Measurements from ENCODE around the gene SLC27A5.
"Not testable (repeated sequence)": the region's sequence is repeated elsewhere in the genome, so short reads cannot be mapped to it uniquely, and the experiment has no call there.

SLC27A5 gene

DNA sequence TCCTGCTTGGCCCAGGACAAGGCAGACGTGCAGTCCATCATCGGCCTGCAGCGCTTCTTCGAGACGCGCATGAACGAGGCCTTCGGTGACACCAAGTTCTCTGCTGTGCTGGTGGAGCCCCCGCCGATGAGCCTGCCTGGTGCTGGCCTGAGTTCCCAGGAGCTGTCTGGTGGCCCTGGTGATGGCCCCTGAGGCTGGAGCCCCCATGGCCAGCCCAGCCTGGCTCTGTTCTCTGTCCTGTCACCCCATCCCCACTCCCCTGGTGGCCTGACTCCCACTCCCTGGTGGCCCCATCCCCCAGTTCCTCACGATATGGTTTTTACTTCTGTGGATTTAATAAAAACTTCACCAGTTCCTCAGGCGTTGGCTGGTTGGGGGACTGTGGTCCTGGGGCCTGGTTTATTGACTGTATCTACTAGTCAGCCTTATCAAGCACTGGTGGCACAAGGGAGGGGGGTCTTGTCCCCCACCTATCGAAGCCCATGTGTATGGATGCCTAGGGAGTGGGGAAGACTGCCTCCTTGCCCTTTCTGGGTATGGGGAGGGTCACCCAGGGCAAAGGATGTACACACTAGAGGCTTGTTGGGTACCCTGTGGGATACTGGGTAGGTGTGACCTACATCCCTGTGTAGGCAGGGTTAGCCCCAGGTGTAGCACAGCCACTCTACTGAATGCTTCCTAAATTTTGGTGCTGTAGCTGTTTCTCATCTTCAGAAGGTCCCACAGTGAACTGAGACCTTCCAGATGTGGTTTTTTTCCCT, 38.8 kb upstream of the SLC27A5 start:
- no peak for DNase-seq

DNA sequence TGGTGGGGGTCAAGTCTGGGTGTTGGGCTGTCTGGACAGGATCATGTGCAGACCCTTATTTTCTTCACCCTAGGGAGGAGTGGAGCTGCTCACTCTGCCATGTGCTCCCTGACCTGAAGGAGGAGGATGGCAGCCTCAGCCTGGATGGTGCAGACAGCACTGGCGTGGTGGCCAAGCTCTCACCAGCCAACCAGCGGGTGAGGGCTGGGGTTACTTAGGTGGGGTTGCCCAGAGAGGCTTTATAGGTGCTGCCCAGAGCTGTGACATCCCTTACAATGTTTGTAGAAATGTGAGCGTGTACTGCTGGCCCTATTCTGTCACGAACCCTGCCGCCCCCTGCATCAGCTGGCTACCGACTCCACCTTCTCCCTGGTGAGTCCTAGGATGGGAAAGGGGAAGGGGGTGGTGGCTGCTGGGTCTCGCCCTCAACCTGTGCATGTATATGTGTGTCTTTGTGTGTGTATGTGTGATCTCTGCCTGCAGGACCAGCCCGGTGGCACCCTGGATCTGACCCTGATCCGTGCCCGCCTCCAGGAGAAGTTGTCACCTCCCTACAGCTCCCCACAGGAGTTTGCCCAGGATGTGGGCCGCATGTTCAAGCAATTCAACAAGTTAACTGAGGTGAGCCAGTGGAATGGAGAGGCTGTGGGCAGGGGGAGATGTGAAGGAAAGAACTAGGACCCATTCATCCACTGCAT, 38.0 kb upstream of the SLC27A5 start:
- DNase-seq, result no peak

DNA sequence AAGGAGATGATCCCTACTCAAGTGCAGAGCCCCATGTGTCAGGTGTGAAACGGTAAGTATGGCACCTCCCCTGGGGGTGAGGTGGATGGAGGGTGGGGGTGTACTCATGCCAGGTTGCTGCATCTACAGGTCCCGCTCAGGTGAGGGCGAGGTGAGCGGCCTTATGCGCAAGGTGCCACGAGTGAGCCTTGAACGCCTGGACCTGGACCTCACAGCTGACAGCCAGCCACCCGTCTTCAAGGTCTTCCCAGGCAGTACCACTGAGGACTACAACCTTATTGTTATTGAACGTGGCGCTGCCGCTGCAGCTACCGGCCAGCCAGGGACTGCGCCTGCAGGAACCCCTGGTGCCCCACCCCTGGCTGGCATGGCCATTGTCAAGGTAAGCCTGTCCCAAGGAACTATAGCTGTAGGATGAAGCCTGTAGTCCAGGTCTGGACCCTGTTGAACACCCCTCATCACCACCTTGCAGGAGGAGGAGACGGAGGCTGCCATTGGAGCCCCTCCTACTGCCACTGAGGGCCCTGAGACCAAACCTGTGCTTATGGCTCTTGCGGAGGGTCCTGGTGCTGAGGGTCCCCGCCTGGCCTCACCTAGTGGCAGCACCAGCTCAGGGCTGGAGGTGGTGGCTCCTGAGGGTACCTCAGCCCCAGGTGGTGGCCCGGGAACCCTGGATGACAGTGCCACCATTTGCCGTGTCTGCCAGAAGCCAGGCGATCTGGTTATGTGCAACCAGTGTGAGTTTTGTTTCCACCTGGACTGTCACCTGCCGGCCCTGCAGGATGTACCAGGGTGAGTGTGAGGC, 37.3 kb upstream of the SLC27A5 start:
- DNase-seq, result no peak

DNA sequence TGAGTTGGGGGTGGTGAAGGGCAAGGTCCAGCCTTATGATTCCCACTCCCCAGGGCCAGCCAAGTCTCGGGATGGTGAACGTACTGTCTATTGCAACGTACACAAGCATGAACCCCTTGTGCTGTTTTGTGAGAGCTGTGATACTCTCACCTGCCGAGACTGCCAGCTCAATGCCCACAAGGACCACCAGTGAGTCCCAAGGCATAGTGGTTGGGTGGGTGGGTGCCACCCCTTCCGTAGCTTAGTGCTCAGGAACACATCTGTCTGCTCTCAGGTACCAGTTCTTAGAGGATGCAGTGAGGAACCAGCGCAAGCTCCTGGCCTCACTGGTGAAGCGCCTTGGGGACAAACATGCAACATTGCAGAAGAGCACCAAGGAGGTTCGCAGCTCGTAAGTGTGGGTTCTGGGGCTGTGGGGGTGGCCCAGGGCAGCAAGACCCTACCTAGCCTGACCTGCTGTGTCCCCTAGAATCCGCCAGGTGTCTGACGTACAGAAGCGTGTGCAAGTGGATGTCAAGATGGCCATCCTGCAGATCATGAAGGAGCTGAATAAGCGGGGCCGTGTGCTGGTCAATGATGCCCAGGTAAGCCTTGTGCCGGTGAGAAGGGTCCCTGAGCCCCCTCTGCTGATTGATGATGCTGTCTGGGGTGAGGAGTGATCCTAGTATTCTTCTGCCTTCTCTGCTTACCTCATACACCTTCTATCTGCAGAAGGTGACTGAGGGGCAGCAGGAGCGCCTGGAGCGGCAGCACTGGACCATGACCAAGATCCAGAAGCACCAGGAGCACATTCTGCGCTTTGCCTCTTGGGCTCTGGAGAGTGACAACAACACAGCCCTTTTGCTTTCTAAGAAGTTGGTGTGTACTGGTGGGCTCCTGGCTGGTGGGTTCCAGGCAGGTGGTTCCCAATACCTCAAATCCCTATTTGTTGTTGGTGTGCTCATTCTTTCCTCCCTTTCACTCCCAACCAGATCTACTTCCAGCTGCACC, 35.8 kb upstream of the SLC27A5 start:
- DNase-seq, result no peak

DNA sequence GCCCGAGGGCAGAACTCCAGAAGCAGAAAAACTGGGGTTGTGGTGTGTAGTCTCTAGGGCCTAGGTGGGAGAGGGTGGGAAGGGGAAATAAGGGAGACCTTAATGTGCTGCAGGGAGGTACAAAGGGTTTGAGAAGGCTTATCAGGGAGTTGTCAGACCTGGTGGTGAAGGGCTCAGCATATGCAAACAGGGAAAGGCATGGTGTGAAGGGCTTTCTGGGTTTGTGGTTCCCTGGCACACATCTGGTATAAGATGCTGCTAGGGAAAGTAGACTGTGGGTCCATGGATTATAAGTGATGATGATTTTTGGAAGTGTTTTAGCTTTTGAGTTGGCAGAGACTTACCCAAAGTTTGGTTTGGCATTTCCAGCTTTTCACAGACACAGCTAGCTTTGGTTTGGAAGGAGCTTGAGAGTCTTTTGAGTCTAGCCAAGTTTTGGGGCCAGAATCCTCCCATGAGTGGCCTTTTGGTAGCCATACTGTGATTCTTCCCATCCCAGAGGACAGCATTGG, 34.3 kb upstream of the SLC27A5 start:
- DNase-seq, result no peak

DNA sequence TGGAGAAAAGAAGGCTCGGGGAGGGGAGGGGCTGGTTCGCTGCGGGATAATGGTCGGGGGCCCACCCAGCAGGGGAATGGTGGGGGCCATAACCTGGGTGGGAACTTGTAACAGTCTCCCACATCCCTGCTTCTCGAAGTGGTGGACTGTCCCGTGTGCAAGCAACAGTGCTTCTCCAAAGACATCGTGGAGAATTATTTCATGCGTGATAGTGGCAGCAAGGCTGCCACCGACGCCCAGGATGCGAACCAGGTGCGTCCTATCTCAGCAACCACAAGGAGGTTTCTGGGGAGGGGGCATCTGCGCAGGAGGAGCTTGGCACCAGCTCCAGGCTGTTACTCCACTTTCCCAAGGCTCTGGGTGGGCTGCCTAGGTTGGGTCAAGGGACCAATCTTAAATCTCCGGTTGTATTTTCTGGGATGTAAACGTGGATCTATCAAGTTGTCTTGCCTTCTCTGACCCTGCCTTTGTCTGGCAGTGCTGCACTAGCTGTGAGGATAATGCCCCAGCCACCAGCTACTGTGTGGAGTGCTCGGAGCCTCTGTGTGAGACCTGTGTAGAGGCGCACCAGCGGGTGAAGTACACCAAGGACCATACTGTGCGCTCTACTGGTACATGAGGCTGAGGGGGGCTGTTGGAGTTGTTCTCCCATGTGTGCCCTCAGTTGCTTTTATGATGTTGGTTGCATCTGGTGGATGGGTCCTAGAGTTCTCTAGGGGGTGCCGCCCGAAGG, 33.7 kb upstream of the SLC27A5 start:
- DNase-seq, result no peak

DNA sequence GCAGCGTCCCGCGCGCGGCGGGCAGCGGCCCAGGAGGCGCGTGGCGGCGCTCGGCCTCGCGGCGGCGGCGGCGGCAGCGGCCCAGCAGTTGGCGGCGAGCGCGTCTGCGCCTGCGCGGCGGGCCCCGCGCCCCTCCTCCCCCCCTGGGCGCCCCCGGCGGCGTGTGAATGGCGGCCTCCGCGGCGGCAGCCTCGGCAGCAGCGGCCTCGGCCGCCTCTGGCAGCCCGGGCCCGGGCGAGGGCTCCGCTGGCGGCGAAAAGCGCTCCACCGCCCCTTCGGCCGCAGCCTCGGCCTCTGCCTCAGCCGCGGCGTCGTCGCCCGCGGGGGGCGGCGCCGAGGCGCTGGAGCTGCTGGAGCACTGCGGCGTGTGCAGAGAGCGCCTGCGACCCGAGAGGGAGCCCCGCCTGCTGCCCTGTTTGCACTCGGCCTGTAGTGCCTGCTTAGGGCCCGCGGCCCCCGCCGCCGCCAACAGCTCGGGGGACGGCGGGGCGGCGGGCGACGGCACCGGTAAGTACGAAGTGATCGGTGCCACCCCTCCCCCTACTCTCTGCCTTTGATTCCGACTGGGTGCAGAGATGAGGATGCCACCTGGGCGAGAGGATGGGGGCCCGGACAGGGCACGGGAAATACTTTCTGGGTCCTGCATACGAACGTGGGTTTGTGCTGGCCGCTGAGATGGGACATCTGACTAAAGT, 32.9 kb upstream of the SLC27A5 start:
- DNase-seq, result no peak

DNA sequence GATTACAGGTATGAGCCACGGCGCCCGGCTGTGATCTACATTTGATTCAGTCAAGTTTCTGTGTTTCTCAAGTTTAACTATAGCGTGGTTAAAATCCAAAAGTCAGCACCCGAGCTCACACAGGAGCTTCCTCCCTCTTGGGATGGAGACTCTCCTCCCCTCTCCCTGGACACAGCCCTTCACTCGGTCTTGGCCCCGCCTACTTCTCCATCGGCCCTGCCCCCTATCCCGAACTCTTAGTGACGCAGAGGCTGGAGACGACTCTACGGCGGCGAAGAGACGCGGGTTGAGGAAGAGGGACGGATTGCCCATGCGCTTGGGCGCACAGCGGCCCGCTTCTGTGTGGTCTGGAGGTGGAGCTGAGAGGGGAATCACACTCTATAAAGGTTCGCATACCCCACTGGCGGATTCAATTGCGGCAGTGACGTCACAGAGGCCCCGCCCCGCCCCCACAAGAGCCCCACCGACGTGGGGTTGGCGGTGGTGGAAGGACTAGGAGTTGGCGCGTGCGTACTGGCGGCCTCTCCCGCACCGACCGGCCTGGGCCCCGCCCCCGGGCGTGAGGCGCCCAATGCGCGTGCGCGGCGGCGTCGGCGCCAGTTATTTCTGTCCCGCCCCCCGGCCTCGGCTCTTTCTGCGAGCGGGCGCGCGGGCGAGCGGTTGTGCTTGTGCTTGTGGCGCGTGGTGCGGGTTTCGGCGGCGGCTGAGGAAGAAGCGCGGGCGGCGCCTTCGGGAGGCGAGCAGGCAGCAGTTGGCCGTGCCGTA, 32.2 kb upstream of the SLC27A5 start, which contains the start of gene TRIM28:
Gene TRIM28 (plus strand): TSS at position 239 of the 765 bp plus-strand sequence. CDS start 694 bp downstream, outside the sequence.
- DNase-seq, result no peak

DNA sequence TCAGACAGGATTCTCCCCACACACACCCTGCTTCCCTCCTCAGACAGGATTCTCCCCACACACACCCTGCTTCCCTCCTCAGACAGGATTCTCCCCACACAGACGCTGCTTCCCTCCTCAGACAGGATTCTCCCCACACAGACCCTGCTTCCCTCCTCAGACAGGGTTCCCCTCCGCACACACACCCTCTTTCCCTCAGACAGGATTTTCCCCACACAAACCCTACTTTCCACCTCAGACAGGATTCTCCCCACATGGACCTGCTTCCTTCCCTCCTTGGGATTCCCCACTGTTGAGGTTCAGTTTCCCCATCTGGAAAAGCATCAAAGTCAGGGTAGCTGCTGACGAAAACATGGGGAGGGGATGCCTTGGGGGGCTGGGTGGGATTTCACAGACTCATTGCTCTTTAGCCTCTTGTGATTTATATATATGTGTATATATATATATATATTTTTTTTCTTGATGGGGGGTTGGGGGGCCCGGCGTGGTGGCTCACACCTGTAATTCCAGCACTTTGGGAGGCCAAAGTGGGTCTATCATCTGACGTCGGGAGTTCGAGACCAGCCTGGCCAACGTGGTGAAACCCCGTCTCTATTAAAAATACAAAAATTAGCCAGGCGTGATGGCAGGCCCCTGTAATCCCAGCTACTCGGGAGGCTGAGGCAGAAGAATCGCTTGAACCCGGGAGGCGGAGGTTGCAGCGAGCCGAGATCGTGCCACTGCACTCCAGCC, 31.0 kb upstream of the SLC27A5 start:
- not testable (repeated sequence) for DNase-seq

DNA sequence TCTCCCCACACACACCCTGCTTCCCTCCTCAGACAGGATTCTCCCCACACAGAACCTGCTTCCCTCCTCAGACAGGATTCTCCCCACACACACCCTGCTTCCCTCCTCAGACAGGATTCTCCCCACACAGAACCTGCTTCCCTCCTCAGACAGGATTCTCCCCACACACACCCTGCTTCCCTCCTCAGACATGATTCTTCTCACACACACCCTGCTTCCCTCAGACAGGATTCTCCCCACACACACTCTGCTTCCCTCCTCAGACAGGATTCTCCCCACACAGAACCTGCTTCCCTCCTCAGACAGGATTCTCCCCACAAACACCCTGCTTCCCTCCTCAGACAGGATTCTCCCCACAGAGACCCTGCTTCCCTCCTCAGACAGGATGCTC, 27.4 kb upstream of the SLC27A5 start:
- not testable (repeated sequence) for DNase-seq

DNA sequence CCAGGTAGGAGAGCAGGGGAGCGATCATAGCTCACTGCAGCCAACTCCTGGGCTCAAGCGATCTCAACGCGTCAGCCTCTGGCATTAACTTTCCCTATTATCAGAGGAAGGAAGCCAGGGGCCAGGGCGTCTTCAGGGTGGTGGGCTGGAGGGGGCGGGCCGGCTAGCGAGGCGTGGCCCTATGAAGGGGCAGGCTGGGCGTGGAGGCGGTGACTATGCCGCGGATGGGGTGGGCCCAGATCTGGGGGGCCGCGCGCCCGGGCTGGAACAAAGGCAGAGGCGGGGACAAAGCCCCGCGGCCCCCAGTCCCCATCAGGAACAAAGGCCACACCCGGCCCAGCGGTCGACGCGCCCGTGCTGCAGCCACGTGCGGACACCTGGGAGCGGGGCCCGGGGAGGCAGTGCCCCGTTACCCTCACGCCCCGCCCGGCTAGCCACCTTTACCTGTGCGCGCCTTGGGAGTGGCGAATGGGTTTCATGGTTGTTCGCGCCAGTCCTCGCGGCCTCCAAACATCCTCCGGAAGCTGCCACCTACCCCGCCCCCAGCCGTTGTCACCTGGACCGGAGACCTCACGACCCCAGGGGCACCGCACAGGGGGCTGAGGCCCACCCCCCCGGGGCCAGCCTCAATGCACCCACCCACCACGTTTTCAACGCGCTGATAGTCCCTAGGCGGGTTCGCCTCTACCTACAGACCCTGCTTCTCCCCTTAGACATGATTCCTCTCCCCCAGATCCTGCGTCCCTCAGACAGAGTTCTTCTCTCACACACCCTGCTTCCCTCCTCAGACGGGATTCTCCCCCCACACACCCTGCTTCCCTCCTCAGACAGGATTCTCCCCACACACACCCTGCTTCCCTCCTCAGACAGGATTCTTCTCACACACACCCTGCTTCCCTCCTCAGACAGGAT, 26.7 kb upstream of the SLC27A5 start:
- DNase-seq, result no peak

DNA sequence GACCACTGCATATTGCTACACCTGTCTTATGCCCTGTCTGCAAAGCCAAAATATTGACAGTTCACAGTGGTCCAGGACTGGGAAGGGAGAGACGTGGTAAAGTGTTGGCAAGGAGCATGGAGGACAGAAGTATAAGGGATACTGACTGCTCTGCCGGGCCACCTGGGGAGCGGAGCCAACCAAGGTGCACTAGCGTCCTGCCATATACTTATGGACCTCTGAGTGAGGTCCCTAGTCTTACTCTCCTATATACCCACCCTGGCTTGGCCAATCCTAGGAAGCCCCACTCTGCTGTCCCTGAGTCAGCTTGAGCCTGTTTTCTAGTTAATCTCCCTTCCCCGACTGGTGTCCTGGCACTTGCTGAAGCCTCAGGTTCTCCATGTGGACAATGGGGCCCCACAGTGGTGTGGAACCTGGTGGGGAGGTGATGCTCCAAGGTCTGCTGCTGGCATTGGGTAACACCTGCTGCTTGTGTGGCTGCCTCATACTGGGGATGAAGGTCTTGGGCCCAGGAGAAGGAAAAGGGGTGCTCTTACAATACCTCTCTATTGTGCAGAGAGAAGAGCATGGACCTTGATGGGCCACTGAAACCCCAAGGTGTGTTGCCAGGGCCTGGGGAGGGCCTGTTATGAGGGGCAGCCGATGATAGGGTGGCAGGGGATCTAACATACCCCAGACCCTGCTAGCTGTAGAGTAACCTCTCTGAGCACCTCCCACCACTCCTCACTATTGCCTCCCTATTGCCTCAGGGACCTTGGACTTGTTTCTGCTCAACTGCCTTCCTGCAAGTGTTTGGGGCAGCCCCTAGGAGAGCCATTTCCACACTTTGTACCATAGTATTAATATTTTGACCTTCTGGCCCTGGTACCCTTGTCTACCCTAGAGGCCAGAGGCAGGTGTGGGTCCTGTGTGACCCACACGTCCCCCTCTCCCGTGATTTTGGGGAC, 25.3 kb upstream of the SLC27A5 start:
- no peak for DNase-seq

DNA sequence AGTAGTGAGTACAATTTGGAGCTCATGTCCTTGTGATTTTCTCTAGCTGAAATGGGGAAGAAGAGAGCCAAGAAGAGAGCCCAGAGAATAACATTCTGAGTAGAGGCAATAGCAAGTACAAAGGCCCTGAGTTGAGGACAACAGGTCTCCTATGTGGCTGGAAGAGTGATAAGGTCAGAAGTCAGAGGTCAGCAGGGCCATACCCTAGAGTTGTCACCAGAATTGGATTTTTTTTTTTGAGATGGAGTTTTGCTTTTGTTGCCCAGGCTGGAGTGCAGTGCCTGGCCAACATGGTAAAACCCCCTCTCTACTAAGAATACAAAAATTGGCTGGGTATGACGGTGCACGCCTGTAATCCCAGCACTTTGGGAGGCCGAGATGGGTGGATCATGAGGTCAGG, 24.1 kb upstream of the SLC27A5 start:
- DNase-seq, result no peak

DNA sequence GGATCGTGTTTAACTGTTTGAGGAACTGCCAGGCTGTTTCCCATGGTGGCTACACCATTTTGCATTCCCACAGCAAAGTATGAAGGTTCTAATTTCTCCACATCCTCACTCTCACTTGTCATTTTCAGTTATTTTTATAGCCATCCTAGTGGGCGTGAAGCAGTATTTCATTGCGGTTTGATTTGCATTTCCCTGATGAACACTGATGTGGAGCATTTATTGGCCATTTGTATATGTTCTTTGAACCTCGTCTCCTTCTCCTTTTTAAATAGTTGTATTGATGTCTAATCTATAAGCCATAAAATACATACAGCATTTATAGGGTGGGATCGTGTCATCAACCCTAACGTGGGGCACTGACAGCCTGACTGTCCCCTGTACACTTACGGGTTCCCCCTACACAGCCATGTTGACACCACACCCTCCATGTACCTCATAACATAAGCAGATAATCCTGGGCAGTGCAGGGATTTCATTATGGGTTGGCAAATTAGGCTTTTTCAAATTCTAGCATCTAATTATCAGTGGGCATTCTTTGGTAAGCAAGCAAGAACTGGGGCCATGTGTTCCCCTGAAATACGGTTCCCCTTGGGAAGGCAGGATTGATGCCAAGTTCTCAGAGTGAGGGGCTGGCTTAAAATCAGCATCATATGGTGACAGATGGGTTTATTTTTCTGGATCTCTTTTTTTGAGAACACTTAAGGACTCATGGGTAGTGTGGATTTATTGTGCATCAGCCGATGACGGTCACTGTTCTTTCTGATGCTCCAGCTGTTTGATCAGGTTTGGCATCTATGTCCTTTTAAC, 19.4 kb upstream of the SLC27A5 start:
- no peak for DNase-seq

DNA sequence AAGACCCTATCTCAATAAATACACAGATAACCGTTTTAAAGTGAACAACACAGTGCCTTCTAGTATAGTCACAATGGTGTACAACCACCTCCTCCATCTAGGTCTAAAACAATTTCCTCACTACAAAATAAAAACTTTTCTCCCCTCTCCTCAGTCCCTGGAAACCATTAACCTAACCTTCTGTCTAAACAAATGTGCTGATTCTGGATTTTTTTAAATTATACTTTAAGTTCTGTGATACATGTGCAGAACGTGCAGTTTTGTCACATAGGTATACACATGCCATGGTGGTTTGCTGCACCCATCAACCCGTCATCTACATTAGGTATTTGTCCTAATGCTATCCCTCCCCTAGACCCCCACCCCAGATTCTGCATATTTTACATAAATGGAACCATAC, 17.6 kb upstream of the SLC27A5 start:
- no peak for DNase-seq
